ENCODE measurements around the gene TLE6. TPM values are rescaled to one million over a fixed set of nuclear protein-coding genes. Genes with fewer than 3 reads are reported as not detected.

TLE6 gene
- total RNA-seq, 1 donor from 2014 or later = 0.11 TPM

DNA sequence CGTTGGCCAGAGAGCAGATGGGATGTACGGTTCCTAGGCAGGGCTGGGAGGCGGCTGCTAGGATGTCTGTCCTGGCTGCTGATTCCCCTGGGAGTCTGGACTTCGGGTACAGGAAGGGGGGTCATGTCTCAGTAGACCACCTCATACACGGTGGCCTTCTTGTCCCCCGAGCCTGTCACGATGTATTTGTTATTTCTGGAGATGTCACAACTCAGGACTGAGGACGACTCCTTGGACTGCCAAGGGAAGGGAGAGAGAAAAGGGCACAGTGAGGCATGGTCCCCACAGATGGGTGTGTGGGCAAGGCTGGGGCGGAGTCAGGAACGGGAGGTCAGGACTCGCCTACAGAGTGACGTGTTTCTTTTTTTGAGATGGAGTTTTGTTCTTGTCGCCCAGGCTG, 20.4 kb downstream of the TLE6 start:
- no peaks in the 10 kb centered on the region for H4K20me1 ChIP-seq (ENCODE audit: insufficient read depth, low read length)
- FAIRE-seq (no peak), DNase-seq (ENCODE audit: low read depth) (no peak)
- no peaks in the 10 kb centered on the region for H3K79me2 ChIP-seq (ENCODE audit: insufficient read depth, low read length)
- Mint-ChIP-seq H3K4me3 (ENCODE audit: unreplicated experiment) (no peak overlapping the region), H3K4me1 (ENCODE audit: low read depth, unreplicated experiment) (no peaks in the 10 kb centered on the region), H3K9me3 (ENCODE audit: unreplicated experiment) (peaks cover 3% of the 10 kb centered on the region), H3K27me3 (ENCODE audit: low read depth, unreplicated experiment) (peaks cover 39% of the 10 kb centered on the region), H3K27ac (ENCODE audit: unreplicated experiment) (no peak overlapping the region), H3K36me3 (ENCODE audit: low read depth, unreplicated experiment) (peaks cover 2% of the 10 kb centered on the region)
- no peak overlapping the region for H2AFZ ChIP-seq (ENCODE audit: low read depth, low read length)
- H3K9me3 ChIP-seq (ENCODE audit: insufficient read depth, low read depth, low read length) = no peaks in the 10 kb centered on the region
- H3K9ac ChIP-seq (ENCODE audit: low read length) = no peak overlapping the region
- H3K4me3 ChIP-seq (ENCODE audit: insufficient read depth, low read depth, low read length) = no peak overlapping the region
- H3K4me1 ChIP-seq (ENCODE audit: insufficient read depth, low read length) = no peaks in the 10 kb centered on the region
- H3K36me3 ChIP-seq (ENCODE audit: insufficient read depth, low read length) = no peaks in the 10 kb centered on the region
- TF ChIP-seq EZH2 (IDR thresholded peaks at IDR 0.05; ENCODE audit: insufficient read depth, low read length) = no peak
- TF ChIP-seq, protein P1, sequence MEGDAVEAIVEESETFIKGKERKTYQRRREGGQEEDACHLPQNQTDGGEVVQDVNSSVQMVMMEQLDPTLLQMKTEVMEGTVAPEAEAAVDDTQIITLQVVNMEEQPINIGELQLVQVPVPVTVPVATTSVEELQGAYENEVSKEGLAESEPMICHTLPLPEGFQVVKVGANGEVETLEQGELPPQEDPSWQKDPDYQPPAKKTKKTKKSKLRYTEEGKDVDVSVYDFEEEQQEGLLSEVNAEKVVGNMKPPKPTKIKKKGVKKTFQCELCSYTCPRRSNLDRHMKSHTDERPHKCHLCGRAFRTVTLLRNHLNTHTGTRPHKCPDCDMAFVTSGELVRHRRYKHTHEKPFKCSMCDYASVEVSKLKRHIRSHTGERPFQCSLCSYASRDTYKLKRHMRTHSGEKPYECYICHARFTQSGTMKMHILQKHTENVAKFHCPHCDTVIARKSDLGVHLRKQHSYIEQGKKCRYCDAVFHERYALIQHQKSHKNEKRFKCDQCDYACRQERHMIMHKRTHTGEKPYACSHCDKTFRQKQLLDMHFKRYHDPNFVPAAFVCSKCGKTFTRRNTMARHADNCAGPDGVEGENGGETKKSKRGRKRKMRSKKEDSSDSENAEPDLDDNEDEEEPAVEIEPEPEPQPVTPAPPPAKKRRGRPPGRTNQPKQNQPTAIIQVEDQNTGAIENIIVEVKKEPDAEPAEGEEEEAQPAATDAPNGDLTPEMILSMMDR (IDR thresholded peaks at IDR 0.05; ENCODE audit: insufficient read depth, low read depth, low read length) = no peak
- no peak overlapping the region for H3K27ac ChIP-seq (ENCODE audit: low read depth, low read length)
- peaks cover 5% of the 10 kb centered on the region for H3K27me3 ChIP-seq (ENCODE audit: insufficient read depth, low read length)
- no peak overlapping the region for H3K4me2 ChIP-seq (ENCODE audit: low read length)

DNA sequence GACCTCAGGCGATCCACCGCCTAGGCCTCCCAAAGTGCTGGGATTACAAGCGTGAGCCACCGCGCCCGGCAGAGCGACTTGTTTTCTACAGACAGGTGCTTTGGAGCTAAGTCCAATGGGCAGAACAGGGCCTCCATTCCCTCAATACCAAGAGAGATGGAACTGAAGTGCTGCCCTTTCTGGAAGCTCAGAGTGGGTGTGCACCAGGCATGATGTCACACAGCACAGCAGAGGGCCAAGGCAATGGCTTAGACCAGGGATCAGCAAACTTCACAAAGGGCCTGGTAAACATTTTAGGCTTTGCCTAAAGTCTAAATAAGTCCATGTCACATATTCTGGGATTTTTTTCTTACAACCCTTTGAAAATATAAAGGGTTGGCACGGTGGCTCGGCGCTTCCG, 21.3 kb downstream of the TLE6 start:
- Mint-ChIP-seq H3K36me3 (ENCODE audit: low read depth, unreplicated experiment) (peaks cover 2% of the 10 kb centered on the region), H3K4me1 (ENCODE audit: low read depth, unreplicated experiment) (no peaks in the 10 kb centered on the region), H3K27me3 (ENCODE audit: low read depth, unreplicated experiment) (peaks cover 41% of the 10 kb centered on the region), H3K27ac (ENCODE audit: unreplicated experiment) (no peak overlapping the region), H3K4me3 (ENCODE audit: unreplicated experiment) (no peak overlapping the region), H3K9me3 (ENCODE audit: unreplicated experiment) (peaks cover 3% of the 10 kb centered on the region)
- DNase-seq (ENCODE audit: low read depth) = no peak
- no peaks in the 10 kb centered on the region for H3K36me3 ChIP-seq (ENCODE audit: insufficient read depth, low read length)
- no peak overlapping the region for H3K9ac ChIP-seq (ENCODE audit: low read length)
- no peak overlapping the region for H3K4me3 ChIP-seq (ENCODE audit: insufficient read depth, low read depth, low read length)
- no peaks in the 10 kb centered on the region for H3K4me1 ChIP-seq (ENCODE audit: insufficient read depth, low read length)
- no peak overlapping the region for H3K4me2 ChIP-seq (ENCODE audit: low read length)
- no peaks in the 10 kb centered on the region for H3K79me2 ChIP-seq (ENCODE audit: insufficient read depth, low read length)
- TF ChIP-seq, protein P1 (IDR thresholded peaks at IDR 0.05; ENCODE audit: insufficient read depth, low read depth, low read length) = no peak
- no peak for TF ChIP-seq EZH2 (IDR thresholded peaks at IDR 0.05; ENCODE audit: insufficient read depth, low read length)
- H4K20me1 ChIP-seq (ENCODE audit: insufficient read depth, low read length) = no peaks in the 10 kb centered on the region
- no peak for FAIRE-seq
- H3K27me3 ChIP-seq (ENCODE audit: insufficient read depth, low read length) = no peaks in the 10 kb centered on the region
- H3K9me3 ChIP-seq (ENCODE audit: insufficient read depth, low read depth, low read length) = no peaks in the 10 kb centered on the region
- H3K27ac ChIP-seq (ENCODE audit: low read depth, low read length) = no peak overlapping the region
- H2AFZ ChIP-seq (ENCODE audit: low read depth, low read length) = no peak overlapping the region

DNA sequence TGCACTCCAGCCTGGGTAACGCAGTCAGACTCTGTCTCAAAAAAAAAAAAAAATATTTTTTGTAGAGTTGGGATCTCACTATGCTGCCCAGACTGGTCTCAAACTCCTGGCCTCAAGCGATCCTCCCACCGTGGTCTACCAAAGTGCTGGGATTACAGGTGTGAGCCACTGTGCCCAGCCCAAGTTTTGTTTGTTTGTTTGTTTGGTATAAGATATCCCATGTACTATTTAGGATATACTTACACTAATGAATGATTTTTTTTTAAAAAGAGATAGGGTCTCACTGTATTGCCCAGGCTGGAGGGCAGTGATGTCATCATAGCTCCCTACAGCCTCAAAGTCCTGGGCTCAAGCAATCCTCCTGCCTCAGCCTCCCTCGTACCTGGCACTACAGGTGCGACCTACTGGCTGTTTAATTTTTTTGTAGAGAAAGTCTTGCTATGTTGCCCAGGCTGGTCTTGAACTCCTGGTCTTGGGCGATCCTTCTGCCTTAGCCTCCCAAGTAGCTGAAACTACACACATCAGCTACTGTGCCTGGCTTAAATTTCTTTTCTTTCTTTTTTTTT, 24.0 kb downstream of the TLE6 start:
- no peaks in the 10 kb centered on the region for H3K4me1 ChIP-seq (ENCODE audit: insufficient read depth, low read length)
- H3K4me3 ChIP-seq (ENCODE audit: insufficient read depth, low read depth, low read length) = no peak overlapping the region
- H2AFZ ChIP-seq (ENCODE audit: low read depth, low read length) = no peak overlapping the region
- no peaks in the 10 kb centered on the region for H4K20me1 ChIP-seq (ENCODE audit: insufficient read depth, low read length)
- FAIRE-seq (no peak), DNase-seq (ENCODE audit: low read depth) (no peak)
- Mint-ChIP-seq H3K4me3 (ENCODE audit: unreplicated experiment) (no peak overlapping the region), H3K4me1 (ENCODE audit: low read depth, unreplicated experiment) (no peaks in the 10 kb centered on the region), H3K27me3 (ENCODE audit: low read depth, unreplicated experiment) (peaks cover 53% of the 10 kb centered on the region), H3K27ac (ENCODE audit: unreplicated experiment) (no peak overlapping the region), H3K9me3 (ENCODE audit: unreplicated experiment) (no peaks in the 10 kb centered on the region), H3K36me3 (ENCODE audit: low read depth, unreplicated experiment) (peaks cover 2% of the 10 kb centered on the region)
- H3K36me3 ChIP-seq (ENCODE audit: insufficient read depth, low read length) = no peaks in the 10 kb centered on the region
- no peaks in the 10 kb centered on the region for H3K79me2 ChIP-seq (ENCODE audit: insufficient read depth, low read length)
- H3K27ac ChIP-seq (ENCODE audit: low read depth, low read length) = no peak overlapping the region
- H3K9ac ChIP-seq (ENCODE audit: low read length) = no peak overlapping the region
- no peak for TF ChIP-seq EZH2 (IDR thresholded peaks at IDR 0.05; ENCODE audit: insufficient read depth, low read length)
- TF ChIP-seq, protein P1 (IDR thresholded peaks at IDR 0.05; ENCODE audit: insufficient read depth, low read depth, low read length) = no peak
- H3K4me2 ChIP-seq (ENCODE audit: low read length) = no peak overlapping the region
- peaks cover 3% of the 10 kb centered on the region for H3K27me3 ChIP-seq (ENCODE audit: insufficient read depth, low read length)
- no peaks in the 10 kb centered on the region for H3K9me3 ChIP-seq (ENCODE audit: insufficient read depth, low read depth, low read length)

Measured in astrocyte (in vitro differentiated cells and primary cell).